Subcutaneous adipose tissue (tissue), 4 donors: ENCODE measurements around the gene IGF1. TPM values are rescaled to one million over a fixed set of nuclear protein-coding genes. Genes with fewer than 3 reads are reported as not detected.

Source experiments
- total RNA-seq, 4 donors: library from RNA; depleted of rRNA; stranded (reverse); fragments of >200 nt; gene quantifications; one replicate each; pipeline ENCODE4 v1.1.0, GENCODE V29; 2016
- TF ChIP-seq, protein P1 (sequence below): fragments of 450-650 bp; IDR thresholded peaks from one replicate; pipeline ENCODE4 v1.5.1; 2016; ENCODE audit warnings: low read depth, mild to moderate bottlenecking, control low read depth, antibody characterized with exemption, moderate library complexity

IGF1 gene
- 100 to 1,000 TPM in 2 of 4 donors, 10 to 100 TPM in 2; 60.3 to 354 (median 140) TPM for total RNA-seq

- TF ChIP-seq, protein P1, sequence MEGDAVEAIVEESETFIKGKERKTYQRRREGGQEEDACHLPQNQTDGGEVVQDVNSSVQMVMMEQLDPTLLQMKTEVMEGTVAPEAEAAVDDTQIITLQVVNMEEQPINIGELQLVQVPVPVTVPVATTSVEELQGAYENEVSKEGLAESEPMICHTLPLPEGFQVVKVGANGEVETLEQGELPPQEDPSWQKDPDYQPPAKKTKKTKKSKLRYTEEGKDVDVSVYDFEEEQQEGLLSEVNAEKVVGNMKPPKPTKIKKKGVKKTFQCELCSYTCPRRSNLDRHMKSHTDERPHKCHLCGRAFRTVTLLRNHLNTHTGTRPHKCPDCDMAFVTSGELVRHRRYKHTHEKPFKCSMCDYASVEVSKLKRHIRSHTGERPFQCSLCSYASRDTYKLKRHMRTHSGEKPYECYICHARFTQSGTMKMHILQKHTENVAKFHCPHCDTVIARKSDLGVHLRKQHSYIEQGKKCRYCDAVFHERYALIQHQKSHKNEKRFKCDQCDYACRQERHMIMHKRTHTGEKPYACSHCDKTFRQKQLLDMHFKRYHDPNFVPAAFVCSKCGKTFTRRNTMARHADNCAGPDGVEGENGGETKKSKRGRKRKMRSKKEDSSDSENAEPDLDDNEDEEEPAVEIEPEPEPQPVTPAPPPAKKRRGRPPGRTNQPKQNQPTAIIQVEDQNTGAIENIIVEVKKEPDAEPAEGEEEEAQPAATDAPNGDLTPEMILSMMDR: no peak
These were observed at the start of gene IGF1 for GRCh38 chr12:102480406-102480805. TSS of gene IGF1 (minus strand) at chr12:102480563. CDS start at chr12:102480381, 182 bp downstream.

DNA sequence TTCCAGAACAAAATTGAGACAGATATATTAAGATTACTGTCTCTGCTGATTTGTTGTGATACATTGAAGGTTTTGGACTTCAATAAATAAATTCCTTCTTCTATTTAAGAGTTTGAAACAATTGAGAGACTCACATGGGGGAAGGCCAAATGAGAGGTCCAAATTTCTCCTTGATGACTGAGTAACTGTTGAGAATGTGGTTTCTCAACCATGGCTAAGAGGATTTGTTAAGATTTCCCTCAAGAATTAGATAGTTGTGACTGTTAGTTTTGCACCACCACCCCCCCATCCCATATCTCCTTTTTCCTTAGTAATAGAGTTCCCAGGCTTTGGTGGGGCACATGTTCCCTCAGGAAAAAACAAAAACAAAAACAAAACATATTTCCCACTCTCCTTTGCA, 47.7 kb upstream of the IGF1 start:
- TF ChIP-seq, protein P1: no peak

DNA sequence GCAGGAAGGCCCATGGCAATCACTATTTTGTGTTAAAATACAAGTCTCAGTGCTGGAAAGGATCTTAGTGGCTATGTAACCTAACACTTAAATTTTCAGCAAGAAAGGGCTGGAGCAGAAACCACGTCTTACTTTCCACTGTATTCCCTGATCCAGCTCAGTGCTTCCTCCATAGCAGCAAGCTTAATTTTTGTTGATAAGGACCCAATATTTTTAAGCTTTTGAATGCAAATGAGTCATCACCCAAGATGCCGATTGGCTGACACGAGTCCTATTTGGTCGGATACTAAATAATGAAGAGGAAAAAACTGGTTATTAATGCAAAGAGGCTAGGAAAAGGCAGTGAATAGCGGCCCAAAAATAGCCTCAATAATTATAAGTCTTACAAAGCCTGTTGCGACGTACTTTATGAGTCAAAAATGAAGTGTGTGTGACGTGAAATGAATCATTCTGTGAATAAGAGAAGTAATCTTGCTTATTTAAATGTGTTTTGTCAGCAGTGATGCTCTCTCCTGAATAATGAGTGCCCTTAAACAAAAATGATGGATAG, 46.9 kb upstream of the IGF1 start:
- TF ChIP-seq, protein P1: no peak

GRCh38 chr12:102526656-102527055, 46.3 kb upstream of the IGF1 start:
- TF ChIP-seq, protein P1: no peak

DNA sequence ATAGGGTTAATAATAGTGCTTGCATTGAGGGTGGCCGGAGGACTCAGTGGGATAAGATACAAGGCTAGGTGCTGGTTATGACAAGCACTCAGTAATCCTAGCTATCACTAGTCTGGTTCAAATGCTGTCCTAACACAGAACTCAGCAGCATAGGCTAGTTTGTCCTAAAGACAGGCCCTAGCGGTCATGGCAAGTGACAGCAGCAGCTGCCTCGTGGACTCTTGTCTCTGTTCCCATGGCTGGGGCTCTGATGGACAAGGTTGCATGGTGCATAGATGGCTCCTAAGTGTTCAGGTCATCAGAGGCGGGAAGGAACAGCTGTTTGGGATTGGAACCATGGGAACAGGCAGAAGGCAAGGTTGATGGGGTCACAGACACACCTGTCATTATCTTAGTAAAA, 42.4 kb upstream of the IGF1 start:
- TF ChIP-seq, protein P1: no peak

- TF ChIP-seq, protein P1: no peak
These were observed 41.4 kb upstream of the IGF1 start for GRCh38 chr12:102521662-102522277.

GRCh38 chr12:102518871-102519270, 38.5 kb upstream of the IGF1 start:
- TF ChIP-seq, protein P1: no peak
